M059J (cell line): ENCODE measurements around the gene NME3. TPM values are rescaled to one million over a fixed set of nuclear protein-coding genes. Genes with fewer than 3 reads are reported as not detected.
"Not testable (repeated sequence)": the region's sequence is repeated elsewhere in the genome, so short reads cannot be mapped to it uniquely, and the experiment has no call there.

Source experiments
- DNase-seq: peaks from one replicate; pipeline ENCODE4 v3.0.0-alpha.2; 2012; ENCODE audit warnings: low read depth
- total RNA-seq: library from RNA; depleted of rRNA; stranded (reverse); fragments of >200 nt; shearing (Covaris generic); gene quantifications from 2 replicates; pipeline ENCODE4 v1.2.3, GENCODE V29; 2014

Gene NME3
- total RNA-seq, 1 experiment from 2014 or later: not detected

DNA sequence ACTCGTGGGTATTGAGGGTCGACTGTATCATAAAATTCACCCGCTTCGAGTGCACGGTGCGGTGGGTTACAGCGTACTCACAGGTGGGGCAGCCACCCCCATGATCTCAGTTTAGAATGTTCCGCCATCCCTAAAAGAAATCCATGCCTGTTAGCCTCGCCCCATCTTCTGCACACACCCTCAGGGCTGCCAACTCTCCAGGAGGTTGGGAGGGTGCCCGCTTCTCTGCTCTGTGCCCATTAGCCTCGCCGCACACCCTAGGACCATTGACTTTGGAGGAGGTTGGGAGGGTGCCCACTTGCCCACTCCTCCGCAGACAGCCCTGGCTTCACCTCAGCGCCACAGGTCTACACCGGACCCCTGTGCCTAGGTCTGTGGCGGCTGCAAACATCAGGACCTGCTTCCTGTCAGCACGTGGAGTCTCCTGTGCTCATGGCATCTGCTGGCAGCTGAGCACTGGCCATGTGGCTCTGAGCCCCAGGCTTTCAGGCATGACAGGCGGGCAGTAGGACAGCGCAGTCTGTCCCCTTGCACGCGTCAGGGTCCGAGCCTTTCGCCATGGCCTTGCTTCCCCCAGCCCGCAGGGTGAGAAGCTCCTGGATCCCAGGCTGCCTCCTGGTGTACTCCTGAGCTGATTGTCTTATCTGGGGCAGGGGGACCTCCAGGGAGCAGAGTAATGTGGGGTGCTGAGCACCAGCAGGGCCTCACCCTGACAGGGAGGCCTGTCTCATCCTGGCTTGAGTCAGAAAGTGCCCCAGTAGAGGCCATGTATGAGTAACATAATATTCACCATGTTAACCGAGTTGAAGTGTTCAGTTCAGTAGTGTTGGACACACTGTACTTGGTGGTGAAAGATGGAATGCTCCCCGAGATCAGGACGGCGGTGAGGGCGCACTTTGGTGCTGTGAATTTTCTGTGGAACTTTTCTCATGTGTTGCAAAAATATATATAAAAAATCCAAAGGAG lies 21.9 kb downstream of the NME3 start:
- DNase-seq: peak; percentile 23

DNA sequence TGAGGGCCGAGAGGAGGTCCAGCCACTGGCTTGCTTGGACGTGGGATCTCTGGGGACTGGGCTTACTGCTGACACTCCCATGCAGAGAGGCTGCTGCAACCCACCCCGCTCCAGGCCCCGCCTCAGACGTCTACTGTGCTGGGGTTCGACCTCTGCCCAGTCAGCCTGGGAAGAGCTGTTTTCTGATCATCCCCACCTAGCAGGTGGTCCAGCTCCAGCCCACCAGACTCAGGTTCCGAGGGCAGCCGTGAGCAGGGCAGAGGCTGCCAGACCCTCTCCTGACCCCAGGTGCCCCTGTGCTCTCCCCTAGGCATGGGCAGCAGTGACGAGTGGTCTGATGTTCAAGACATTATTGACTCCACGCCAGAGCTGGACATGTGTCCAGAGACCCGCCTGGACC lies 23.4 kb downstream of the NME3 start:
- no peak for DNase-seq

DNA sequence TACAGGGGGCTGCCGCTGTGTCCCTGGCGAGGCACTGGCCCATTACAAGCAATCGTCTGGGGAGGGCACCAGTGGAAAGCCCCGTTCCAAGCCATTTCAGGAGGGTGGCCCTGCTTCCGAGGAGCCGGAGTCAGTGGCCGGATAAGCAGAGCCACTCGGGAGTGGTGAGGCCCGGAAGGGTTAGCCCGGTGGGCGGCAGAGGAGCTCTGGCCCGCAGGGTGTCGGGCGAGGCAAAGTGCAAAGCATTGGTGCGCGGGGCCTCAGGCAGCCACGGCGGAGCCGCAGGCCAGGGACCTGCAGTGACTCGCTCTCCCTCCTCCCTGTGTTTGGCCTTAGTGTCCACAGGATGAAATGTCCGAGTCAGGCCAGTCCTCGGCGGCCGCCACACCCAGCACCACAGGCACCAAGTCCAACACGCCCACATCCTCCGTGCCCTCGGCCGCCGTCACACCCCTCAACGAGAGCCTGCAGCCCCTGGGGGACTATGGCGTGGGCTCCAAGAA lies 24.6 kb downstream of the NME3 start:
- DNase-seq: peak; percentile 84

DNA sequence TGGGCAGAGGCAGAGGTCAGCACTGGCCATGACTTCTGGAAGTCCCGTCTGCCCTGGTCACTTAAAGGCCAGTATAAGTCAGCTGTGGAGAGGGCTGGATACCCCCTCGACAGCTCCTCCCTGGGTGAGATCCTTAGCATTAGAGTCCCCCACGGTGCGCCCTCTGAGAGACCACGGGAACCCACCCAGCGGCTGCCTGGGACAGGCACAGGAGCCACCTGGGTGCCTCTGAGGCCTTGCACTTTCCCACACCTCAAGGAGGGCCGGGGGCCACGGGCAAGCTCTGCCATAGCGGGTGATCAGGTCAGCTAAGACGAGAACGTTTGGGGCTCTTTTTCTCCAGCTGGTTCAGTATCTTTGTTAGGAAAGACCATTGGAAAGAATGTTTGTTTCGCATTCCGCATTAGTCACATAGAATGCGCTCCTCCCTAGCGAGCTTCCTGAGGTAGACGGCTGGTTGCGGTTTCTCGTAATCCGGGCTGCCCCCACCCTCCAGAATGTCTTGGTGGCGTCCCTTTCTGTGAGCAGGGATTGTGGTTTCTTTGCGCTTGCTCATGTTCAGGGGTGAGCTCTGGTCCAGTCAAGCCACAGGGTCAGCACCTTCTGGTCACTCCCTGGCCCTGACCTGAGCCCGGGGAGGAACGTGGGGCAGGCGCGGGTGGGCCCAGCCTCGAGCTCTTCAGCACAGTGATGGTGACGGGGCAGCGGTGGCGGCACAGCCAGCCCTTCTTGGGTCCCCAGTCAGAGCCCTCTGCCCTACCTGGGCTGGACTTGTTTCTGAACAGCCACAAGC lies 25.2 kb downstream of the NME3 start:
- peak; percentile 98 for DNase-seq

DNA sequence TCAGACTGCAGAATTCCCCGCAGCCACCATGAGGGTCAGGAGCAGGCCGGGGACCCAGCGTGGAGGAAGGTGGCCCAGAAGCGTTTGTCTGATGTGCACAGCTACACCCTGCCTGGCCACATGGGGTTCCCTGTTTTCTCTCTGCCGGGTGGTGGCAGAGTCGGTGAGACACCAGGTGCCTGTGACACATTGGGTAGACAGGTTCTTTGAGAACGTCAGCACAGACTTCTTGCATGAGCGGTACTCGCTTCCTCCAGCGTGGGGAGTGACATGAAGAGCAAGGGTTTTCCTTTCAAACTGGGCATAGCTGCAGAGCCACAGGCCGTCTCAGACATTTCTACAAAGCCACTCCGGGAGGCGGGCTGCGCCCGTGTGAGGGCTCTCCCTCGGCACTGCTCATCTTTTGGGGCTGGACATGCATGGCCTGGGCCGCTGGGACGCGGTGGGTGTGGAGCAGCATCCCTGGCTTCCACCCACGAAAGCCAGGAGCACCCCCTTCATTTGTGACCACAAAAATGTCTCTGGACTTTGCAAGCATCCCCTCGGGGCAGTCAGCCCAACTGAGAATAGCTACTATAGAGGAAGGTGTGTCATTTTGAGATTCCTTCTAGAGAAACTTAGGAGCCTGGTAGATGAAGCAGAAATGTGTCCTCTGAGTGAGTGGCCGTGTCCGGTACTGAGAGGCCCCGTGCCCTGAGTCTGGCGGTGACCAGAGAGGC lies 26.0 kb downstream of the NME3 start:
- peak; percentile 98 for DNase-seq

DNA sequence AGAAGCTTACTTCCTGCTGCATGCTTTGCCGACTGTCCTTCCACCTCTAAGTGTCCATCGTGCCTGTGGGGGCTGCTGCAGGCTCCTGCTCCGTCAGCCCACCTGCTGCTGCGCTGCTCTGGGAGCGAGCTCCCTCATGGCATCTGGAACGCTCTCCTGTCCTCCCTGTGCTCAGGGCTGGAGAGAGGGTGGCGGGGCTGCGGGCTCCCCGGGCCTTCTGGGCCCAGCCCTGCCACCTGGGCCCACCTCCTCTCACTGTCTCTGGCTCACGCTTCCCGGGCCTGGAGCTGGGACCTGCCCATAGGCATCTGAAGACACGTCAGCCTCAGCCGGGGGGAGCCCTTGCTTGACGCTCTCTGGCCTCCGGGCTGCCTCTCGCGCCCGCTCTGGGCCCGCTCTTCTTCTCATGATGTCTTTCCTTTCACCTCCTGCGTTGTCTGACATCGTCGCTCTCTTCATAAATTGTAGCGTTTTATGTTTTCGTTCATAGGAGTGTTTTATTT lies 27.0 kb downstream of the NME3 start:
- no peak for DNase-seq

DNA sequence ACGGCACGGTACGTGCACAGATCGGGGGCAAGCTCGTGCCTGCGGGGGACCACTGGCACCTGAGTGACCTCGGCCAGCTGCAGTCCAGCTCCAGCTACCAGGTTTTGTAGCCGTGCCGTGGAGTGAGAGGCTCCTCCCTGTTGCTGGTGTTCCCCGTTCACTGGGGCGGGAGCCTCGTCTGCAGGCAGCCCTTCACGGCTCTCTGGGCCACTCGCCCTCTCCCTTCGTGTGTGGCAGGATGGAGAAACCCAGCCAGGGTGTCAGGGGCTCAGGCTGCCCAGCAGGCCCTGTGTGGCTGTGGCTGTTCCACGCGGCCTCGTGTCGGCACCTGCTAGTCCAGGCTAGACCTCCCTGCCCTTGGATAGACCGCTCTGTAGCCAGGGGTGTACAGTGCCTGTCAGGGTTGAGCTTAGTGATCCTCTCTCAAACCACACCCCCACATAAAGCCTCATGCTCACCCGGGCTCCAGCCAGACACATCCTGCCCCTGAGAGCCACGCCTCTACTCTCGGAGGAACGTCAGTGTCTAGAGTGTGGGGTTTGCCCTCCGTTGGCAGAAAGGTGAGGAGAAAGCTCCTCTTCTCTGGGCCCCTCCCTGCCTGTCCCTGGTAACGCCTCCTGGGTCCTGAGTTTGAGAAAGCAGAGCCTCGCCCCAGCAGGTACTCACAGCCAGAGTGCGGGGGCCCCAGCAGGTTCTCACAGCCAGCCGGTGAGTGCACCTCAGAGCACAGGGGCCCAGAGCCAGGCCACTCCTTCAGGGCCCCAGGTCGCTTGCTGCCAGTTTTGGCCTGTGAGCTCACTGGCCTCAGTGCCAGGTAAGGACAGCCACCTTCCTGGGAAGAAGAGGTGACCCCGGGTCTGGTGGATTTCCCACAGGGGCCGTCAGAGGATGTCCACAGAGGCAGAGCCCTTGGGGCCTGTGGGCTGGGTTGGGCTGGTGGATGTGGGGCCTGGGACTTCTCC lies 27.7 kb downstream of the NME3 start:
- no peak for DNase-seq

DNA sequence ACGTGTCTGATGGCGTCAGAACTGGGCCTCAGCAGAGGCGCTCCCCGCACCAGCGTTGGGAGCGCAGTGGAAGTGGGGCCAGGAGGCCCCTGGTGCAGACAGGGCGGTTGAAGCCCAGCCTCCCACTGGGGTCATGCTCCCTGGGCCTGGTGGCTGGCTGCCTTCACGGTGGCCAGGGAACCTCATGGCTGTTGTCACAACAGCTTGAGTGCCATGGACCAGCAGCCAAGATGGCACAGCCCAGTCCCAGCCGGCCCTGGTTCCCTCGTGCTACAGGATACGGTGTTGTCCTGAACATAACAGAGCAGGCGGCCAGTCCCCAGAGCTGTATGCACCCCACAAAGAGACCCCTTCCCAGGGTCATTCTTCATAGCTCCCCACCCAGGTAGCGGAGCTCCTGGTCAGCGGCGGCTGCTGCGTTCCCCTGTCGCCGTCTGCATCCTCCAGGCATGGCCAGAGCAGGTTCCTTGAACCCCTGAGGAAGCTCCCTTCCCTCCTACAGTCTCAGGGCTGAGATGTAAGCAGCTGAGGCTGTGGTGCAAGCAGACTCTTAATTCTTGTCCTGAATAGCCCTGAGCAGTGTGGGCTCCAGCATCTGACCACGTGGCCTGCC lies 29.7 kb downstream of the NME3 start:
- DNase-seq: no peak

DNA sequence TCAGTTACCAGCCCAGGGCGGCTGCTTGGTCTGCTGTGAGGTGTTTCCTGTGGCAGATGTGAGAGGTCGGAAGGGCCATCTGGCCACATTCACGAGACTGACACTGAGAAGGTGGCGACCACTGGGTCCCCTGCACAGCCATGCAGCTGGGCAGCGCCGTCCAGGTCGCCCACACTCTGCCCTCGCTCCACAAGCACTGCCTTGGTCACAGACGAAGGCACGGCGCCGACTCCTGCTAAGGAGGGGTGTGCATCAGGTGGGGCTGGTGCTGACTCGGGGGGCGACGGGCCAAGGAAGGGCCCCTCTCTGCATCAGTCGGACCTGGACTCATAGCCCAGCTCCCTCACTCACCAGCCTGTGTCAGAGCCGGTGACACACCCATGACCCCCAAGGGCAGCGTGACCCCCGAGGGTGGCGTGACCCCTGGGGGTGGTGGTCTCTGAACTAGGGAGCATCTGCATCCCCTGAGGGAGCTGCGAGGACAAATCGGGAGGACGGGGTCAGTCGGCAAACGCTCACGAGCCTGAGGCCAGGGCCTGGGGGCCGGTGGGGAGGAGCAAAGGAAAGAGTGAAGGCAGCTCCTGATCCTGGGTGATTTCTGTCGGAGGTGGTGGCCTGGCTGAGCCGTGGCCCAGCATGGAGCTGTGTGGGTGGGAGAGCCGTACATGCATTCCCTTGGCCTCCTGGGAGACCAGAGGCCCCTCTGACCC lies 30.4 kb downstream of the NME3 start:
- no peak for DNase-seq

DNA sequence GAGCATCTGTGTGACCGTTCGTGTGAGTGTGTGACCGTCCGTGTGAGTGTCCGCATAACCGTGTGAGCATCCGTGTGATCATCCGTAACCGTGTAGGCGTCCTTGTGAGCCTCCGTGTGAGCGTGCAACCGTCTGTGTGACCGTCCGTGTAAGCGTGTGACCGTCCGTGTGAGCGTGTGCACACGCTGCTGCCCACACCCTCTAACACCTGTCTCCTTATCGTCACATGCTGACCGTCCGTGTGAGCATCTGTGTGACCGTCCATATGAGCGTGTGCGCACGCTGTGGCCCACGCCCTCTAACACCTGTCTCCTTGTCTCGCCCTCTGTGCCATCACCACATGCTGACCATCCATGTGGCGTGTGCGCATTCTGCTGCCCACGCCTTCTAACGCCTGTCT lies 31.1 kb downstream of the NME3 start:
- no peak for DNase-seq

DNA sequence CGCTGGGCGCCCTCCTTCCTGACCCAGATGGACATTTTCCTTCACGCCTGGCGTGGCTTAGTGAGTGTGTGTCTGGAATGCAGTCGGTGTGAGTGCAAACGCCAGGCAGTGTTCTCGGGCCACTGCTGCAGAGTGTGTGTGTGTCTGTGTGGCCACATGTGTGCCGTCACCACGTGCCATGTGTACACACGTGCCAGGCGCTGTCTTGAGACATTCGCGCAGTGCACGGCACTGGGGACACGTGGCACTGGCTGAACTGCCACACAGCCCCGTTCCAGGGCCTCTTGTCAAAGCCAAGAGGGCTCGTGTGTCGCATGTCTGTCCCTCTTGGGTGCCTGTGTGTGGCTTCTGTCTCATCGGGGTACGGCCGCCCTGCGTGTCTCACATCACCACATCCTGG lies 36.5 kb downstream of the NME3 start:
- no peak for DNase-seq

DNA sequence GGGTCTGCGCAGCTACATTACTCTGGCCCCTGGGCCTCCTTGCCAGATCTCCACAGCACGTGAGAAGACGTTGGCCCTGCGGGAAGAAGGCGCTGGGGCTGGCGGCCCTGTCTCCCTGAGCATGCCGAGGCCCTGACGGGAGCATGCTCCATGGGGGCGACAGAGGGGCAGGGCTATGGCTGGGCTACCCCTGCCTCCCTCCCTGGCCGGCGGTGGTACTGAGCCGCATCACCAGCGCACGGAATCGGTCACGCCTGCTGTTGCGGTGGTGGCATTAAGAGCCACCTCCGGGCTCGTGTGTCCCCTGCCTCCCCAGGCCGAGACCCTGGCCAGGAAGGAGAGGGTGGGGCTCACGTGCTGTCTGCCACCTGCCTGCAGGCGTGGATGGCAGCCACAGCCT lies 37.2 kb downstream of the NME3 start:
- no peak for DNase-seq

DNA sequence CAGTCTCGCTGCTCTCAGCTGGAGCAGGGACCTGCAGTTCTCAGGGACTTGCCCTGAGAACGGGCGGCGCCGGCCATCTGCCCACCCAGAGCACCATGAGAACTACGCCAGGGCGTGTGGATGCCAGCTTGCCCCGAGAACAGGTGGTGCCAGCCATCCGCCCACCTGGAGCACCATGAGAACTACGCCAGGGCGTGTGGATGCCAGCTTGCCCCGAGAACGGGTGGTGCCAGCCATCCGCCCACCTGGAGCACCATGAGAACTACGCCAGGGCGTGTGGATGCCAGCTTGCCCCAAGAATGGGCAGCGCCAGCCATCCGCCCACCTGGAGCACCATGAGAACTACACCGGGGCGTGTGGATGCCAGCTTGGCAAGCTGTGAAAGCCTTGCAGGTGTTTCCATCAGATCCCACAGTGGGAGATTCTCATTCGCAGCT lies 38.8 kb downstream of the NME3 start:
- not testable (repeated sequence) for DNase-seq

DNA sequence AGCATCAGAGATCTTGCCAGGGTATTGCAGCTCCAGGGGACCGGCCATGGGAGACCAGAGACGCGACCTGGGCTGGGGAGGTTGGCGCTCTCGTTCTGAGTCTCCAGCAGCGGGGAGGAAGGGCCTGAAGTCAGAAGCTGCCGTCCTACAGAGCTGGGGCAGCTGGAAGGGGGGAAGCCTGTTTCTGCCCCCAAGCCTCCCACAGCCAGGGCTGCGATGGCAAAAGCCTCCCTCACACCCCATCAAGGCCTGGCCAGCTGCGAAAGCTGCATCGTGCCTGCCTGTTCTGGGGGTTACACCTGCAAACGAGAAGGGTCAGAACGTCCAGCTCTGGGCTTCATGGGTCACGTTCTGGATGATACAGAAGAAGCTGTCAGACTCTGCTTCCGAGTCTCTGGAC lies 39.3 kb downstream of the NME3 start:
- DNase-seq: no peak

DNA sequence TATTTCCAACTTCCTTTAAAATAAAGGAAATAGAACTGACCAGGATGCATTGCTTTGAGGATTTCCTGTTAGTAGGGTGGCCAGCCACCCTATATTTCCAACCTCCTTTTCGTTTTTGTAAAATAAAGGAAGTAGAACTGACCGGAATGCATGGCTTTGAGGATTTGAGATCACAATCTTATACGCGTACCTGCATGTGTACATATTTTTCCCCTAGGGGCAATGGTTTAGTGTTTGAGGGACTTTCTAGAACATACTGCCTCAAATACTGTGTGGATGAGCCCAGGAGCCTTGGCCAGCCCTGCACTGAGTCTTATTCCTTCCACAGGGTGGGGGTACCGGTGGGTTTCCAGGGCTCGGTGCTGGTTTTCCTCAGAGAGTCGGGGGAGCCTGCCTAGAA lies 39.7 kb downstream of the NME3 start:
- no peak for DNase-seq

DNA sequence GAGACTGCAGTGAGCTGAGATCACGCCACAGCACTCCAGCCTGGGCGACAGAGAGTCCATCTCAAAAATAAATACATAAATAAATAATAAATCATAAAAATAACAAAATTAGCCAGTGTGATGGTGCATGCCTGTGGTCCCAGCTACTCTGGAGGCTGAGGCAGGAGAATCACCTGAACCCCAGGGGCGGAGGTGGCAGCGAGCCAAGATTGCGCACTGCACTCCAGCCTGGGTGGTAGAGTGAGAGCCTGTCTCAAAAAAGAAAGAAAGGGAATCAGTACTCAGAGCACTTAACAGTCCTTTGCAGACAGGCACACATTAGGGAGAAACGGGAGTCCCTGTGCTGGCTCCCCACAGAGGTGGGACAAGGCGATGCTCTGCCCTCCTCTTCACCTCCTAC lies 40.3 kb downstream of the NME3 start:
- DNase-seq: no peak

DNA sequence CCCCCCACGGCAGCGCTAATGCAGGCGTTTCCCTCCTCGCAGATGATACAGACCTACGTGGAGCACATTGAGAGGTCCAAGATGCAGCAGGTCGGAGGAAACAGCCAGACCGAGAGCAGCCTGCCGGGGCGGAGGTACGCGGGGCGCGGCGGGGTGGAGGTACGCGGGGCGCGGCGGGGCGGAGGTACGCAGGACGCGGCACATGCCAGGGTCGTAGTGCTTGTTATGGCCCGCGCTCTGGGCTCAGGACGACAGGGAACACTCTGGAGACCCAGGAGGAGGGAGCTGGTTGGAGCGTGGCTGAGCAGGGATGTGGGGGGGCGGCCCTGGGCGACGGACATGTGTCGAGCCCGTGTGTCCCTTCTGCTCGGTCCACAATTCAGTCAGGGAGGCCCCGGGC lies 41.9 kb downstream of the NME3 start:
- DNase-seq: no peak

DNA sequence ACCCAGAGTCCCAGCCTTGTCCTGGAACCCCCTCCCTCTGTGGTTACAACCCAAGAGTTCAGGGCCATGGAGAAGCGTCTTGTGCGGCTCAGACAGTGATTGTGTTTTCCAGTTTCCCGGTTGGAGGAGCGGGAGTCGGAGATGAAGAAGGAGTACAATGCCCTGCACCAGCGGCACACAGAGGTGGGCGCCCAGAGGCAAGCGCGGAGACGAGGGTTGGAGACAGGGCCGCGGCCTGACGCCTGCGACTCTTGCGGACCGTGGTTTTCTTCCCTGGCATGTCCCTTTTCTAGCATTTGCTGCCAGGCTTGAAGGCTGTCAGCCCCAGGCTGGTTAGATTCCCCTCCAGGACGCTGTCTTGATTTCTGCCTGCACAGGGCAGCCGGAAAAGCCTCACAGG lies 42.3 kb downstream of the NME3 start:
- no peak for DNase-seq
